HEK293T (cell line): ENCODE data around the gene SCYGR7.

ENCODE experiments used
- ARNT ChIP-seq: fragments of 450-650 bp; IDR thresholded peaks from 2 replicates; pipeline ENCODE4 v1.6.1; 2017; ENCODE audit warnings: mild to moderate bottlenecking
- BHLHE40 ChIP-seq: fragments of 450-650 bp; IDR thresholded peaks from 2 replicates; pipeline ENCODE4 v1.6.1; 2016; ENCODE audit warnings: mild to moderate bottlenecking, moderate library complexity, borderline replicate concordance
- ELF4 ChIP-seq: fragments of 450-650 bp; IDR thresholded peaks from 2 replicates; pipeline ENCODE4 v1.6.1; 2017; ENCODE audit warnings: antibody characterized with exemption
- FOXK2 ChIP-seq: fragments of 450-650 bp; IDR thresholded peaks from 2 replicates; pipeline ENCODE4 v1.6.1; 2016; ENCODE audit warnings: mild to moderate bottlenecking
- FOXM1 ChIP-seq: fragments of 450-650 bp; IDR thresholded peaks from 2 replicates; pipeline ENCODE4 v1.6.1; 2017; ENCODE audit warnings: mild to moderate bottlenecking, borderline replicate concordance
- HDGF ChIP-seq: fragments of 450-650 bp; IDR thresholded peaks from 2 replicates; pipeline ENCODE4 v1.6.1; 2017; ENCODE audit warnings: antibody characterized with exemption, borderline replicate concordance
- SP1 ChIP-seq: fragments of 450-650 bp; IDR thresholded peaks from 2 replicates; pipeline ENCODE4 v1.6.1; 2017
- TARDBP ChIP-seq: fragments of 450-650 bp; IDR thresholded peaks from 2 replicates; pipeline ENCODE4 v1.6.1; 2016
- ZNF384 ChIP-seq: fragments of 450-650 bp; IDR thresholded peaks from 2 replicates; pipeline ENCODE4 v1.6.1; 2016

- no peak for TF ChIP-seq ZNF384
- no peak for TF ChIP-seq TARDBP
- no peak for TF ChIP-seq FOXK2
- TF ChIP-seq ARNT: no peak
- no peak for TF ChIP-seq ELF4
- TF ChIP-seq SP1: no peak
- no peak for TF ChIP-seq FOXM1
- no peak for TF ChIP-seq BHLHE40
- TF ChIP-seq HDGF: no peak
These were observed 11.2 kb downstream of the SCYGR7 start for GRCh38 chr2:227739351-227739750.
